Stimulated activated CD8-positive, alpha-beta memory T cell treated with anti-CD3 and anti-CD28 coated beads, Interleukin-4, amount 100 ng/mL, for 48 hours (primary cell): ENCODE results near the gene RNASE1.
A peak's percentile ranks its signal among the peaks of the same experiment; 100 is the strongest.
"Not testable (repeated sequence)": the region's sequence is repeated elsewhere in the genome, so short reads cannot be mapped to it uniquely, and the experiment has no call there.

Source experiments
- DNase-seq: peaks from one replicate; pipeline ENCODE4 v3.0.0-alpha.2; 2020

The RNASE1 gene

DNA sequence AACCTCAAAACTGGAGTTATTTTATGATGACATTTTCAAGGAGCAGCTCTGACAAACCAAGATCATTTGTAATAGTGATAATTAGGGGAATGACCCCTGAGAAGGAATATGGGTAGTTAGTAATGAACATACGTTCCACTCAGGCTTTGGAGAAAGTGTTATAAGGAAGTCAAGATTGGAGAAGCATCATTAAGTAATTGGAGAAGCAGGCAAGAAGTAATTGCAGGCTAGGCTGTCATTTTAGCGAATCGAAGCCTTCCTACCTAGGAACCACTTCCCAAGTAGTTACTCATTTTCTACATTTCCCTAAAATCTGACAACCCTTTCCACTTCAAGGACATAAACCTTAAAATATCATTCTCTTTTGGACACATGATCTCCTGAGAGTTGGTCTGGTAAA is 33.2 kb downstream of the RNASE1 start:
- no peak for DNase-seq

DNA sequence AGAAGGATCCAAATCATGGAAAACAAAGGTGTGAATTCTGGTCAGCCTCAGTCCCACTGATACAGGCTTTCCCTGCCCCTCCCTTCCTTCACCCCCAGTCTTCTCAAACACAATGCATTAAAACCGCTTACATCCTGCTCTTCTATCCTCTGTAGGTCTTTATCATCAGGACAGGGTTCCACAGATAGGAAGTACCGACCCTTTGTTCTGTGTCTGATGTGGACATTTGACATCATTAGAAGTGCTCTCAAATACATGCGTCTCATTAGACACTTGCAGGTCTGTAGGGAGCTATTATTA is 34.1 kb downstream of the RNASE1 start:
- no peak for DNase-seq

DNA sequence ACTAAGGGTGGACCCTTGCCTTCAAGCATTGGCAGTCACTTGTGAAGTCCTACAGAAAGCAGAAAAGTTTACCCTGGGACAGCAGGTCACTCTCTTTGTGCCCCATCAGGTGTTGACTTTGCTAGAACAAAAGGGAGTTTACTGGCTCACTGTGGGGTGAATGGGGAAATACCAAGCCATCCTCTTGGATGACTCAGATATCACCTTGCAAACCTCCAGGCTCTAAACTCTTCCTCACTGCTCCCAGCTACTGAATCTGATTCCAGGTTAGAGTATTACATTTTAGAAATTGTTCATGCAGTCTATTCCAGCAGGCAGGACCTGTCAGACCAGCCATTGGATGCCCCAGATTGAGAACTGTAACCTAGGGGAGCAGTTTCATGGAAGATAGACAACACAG is 41.7 kb downstream of the RNASE1 start:
- DNase-seq: no peak

DNA sequence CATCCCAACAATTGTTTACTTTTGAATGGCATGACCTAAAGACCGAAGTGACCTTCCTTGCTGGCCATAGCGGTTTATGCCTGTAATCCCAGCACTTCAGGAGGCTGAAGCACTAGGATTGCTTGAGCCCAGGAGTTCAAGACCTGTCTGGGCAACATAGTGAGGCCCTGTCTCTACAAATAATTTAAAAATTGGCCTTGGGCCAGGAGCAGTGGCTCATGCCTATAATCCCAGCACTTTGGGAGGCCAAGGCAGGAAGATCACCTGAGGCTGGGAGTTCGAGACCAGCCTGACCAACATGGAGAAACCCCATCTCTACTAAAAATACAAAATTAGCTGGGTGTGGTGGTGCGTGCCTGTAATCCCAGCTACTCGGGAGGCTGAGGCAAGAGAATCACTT is 43.2 kb downstream of the RNASE1 start:
- DNase-seq: not testable (repeated sequence)

DNA sequence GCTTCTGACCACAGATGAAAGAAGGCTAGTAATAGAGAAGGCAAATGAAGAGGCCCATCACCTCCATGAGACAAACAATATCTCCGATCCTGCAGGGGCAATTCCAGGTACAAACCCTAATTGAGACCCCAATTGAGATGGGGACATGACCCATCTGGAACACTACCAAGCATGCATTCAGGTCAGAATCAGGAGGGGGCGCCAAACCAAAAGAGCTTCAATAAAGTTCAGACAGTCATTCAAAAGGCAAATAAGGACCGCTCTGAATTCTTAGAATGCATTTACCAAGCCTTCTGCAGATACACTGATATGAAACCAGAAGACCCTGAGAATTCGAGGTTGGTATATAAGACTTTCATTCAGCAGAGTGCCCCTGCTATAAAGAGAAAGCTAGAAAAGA is 44.7 kb downstream of the RNASE1 start:
- DNase-seq: peak; percentile 50

DNA sequence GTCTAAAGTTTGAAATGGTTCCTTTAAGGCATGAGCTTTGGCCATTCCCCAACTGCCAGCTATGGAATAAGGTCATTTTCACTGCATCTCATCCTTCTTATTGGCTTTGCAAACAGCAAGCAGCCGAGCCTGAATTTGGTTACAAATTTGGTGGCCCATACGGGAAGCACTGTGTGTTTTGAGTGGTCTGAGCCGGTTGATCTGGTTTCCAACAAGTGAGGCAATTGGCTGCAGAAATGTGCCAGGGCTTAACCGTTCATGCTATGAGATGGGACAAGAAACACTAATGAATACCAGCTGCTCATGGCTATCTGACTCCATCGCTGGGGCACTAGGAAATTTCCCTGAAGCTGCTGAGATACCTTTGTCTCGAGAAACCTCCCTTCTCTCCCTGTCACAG is 47.6 kb downstream of the RNASE1 start:
- DNase-seq: no peak

DNA sequence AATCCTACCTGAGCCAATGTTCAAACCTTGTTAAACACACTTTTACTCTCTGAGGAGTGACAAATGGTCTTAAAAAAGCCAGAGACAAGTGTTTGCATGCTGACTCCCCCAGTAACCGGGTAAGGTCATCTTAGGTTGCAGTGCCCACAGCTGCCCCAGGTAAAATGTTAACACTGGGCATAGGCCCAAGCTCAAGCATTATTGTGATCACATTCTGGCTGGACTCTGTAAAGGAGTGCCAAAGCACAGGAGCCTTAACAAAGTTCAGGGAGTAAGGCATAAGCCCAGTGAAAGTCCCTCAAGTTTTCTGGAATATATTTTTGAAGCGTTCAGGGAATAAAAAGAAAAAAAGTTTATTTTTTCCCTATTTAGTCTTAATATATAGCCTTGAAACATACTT is 48.3 kb downstream of the RNASE1 start:
- DNase-seq: no peak

DNA sequence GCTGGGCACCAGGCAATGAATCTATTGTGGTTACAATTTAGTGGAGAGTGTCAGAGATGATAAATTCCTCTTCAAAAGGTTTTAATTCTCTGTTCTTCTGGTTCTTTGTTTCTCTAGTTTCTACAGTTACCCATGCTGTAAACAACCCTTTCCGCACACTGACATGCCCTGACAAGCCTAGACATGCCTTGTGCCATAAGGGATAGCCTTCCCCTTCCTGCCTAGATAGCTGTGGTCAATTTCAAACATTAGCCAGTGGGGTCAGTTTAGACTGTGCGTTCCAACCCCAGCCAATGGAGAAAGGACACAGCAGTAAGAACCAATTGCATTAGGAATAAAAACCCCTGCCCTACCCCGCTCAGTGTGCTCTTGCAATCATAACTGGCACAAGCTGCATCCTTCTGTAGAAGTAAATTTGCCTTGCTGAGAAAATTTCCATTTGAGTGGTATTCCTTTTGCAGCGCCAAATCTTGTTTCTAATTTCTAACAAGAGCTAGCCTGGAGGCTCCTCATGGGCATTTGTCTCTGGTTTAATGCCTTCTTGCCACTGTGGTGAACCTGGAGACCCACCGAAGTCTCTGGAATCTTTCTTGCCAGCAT is 50.6 kb downstream of the RNASE1 start:
- no peak for DNase-seq
